HTERT RPE-1 (cell line): ENCODE measurements around the gene APLP1.
"Not testable (repeated sequence)": the region's sequence is repeated elsewhere in the genome, so short reads cannot be mapped to it uniquely, and the experiment has no call there.

Experiments
- in situ Hi-C: fragments of 300-500 bp; cut with MboI; formaldehyde crosslinking; loops from 4 replicates; pipeline ENCODE4 v1.14.3; 2020; ENCODE audit warnings: low sequenced_read_pairs

The APLP1 gene

GRCh38 chr19:35868172-35868822 is at the start of gene APLP1:
TSS of gene APLP1 (plus strand) at chr19:35868574. CDS start at chr19:35868637, 63 bp downstream.
- in situ Hi-C loops: no loop called here

GRCh38 chr19:35822579-35822978 is 45.8 kb upstream of the APLP1 start:
- in situ Hi-C loops: no loop called here

- in situ Hi-C loops: no loop called here
Observed at GRCh38 chr19:35824150-35824549, 44.2 kb upstream of the APLP1 start.

- in situ Hi-C loops: no loop called here
Observed at GRCh38 chr19:35828692-35829301, 39.6 kb upstream of the APLP1 start.

- in situ Hi-C loops: no loop called here
Observed at GRCh38 chr19:35830986-35831385, 37.4 kb upstream of the APLP1 start.

GRCh38 chr19:35832054-35832453 is 36.3 kb upstream of the APLP1 start:
- in situ Hi-C loops: no loop called here

- in situ Hi-C loops: no loop called here
Observed at GRCh38 chr19:35833972-35834371, 34.4 kb upstream of the APLP1 start.

- in situ Hi-C loops: not testable (repeated sequence)
Observed at GRCh38 chr19:35836096-35836495, 32.3 kb upstream of the APLP1 start.

GRCh38 chr19:35841961-35842595 is 26.3 kb upstream of the APLP1 start:
- in situ Hi-C loops: no loop called here

GRCh38 chr19:35842666-35843272 is 25.6 kb upstream of the APLP1 start:
- in situ Hi-C loops: no loop called here

- in situ Hi-C loops: no loop called here
Observed at GRCh38 chr19:35843676-35844481, 24.5 kb upstream of the APLP1 start.

GRCh38 chr19:35844482-35845214 is 23.7 kb upstream of the APLP1 start:
- in situ Hi-C loops: no loop called here

GRCh38 chr19:35845215-35846037 is 22.9 kb upstream of the APLP1 start:
- in situ Hi-C loops: no loop called here

GRCh38 chr19:35846038-35846668 is 22.2 kb upstream of the APLP1 start:
- in situ Hi-C loops: no loop called here

- in situ Hi-C loops: no loop called here
Observed at GRCh38 chr19:35847911-35848310, 20.5 kb upstream of the APLP1 start.

- in situ Hi-C loops: no loop called here
Observed at GRCh38 chr19:35848486-35848885, 19.9 kb upstream of the APLP1 start.

GRCh38 chr19:35848919-35849505 is 19.4 kb upstream of the APLP1 start:
- in situ Hi-C loops: no loop called here

- in situ Hi-C loops: no loop called here
Observed at GRCh38 chr19:35851213-35852028, 17.0 kb upstream of the APLP1 start.
